Chondrocyte (in vitro differentiated cells): ENCODE data around the gene MYBPC2. TPM values are rescaled to one million over a fixed set of nuclear protein-coding genes. Genes with fewer than 3 reads are reported as not detected.

ENCODE experiments used
- DNase-seq: peaks from one replicate; pipeline ENCODE4 v3.0.0; 2021; ENCODE audit warnings: mixed read lengths, low spot score
- H3K27ac Mint-ChIP-seq: one replicate; pipeline ENCODE4 v1.8.0; 2021; ENCODE audit warnings: mild to moderate bottlenecking, moderate library complexity, mixed read lengths; ENCODE audit not compliant: unreplicated experiment
- H3K27me3 Mint-ChIP-seq: 2 replicates; pipeline ENCODE4 v1.8.0; 2021; ENCODE audit warnings: low read depth, mixed read lengths
- H3K36me3 Mint-ChIP-seq: 2 replicates; pipeline ENCODE4 v1.8.0; 2021; ENCODE audit warnings: low read depth, mixed read lengths
- H3K4me1 Mint-ChIP-seq: 2 replicates; pipeline ENCODE4 v1.8.0; 2021; ENCODE audit warnings: low read depth, mild to moderate bottlenecking, mixed read lengths
- H3K4me3 Mint-ChIP-seq: one replicate; pipeline ENCODE4 v1.8.0; 2021; ENCODE audit warnings: mild to moderate bottlenecking, moderate library complexity, mixed read lengths; ENCODE audit not compliant: unreplicated experiment
- H3K9me3 Mint-ChIP-seq: 2 replicates; pipeline ENCODE4 v1.8.0; 2021; ENCODE audit warnings: low read depth, mixed read lengths
- total RNA-seq: library from RNA; stranded (reverse); gene quantifications from 3 replicates; pipeline ENCODE4 v1.2.1, GENCODE V29; 2021
- TF ChIP-seq, protein P1 (sequence below): fragments of 200-600 bp; sonication (generic); IDR thresholded peaks from 2 replicates; pipeline ENCODE4 v1.5.0; 2021; ENCODE audit warnings: antibody characterized with exemption, mild to moderate bottlenecking, moderate library complexity

Gene MYBPC2
- total RNA-seq, 1 donor from 2014 or later = not detected

GRCh38 chr19:50416034-50416977, 16.4 kb upstream of the MYBPC2 start:
- Mint-ChIP-seq H3K27ac (no peak overlapping the region), H3K9me3 (no peaks in the 10 kb centered on the region), H3K4me3 (no peak overlapping the region), H3K27me3 (peaks cover 16% of the 10 kb centered on the region), H3K36me3 (peaks cover 3% of the 10 kb centered on the region), H3K4me1 (peaks cover 4% of the 10 kb centered on the region)
- DNase-seq = no peak
- TF ChIP-seq, protein P1, sequence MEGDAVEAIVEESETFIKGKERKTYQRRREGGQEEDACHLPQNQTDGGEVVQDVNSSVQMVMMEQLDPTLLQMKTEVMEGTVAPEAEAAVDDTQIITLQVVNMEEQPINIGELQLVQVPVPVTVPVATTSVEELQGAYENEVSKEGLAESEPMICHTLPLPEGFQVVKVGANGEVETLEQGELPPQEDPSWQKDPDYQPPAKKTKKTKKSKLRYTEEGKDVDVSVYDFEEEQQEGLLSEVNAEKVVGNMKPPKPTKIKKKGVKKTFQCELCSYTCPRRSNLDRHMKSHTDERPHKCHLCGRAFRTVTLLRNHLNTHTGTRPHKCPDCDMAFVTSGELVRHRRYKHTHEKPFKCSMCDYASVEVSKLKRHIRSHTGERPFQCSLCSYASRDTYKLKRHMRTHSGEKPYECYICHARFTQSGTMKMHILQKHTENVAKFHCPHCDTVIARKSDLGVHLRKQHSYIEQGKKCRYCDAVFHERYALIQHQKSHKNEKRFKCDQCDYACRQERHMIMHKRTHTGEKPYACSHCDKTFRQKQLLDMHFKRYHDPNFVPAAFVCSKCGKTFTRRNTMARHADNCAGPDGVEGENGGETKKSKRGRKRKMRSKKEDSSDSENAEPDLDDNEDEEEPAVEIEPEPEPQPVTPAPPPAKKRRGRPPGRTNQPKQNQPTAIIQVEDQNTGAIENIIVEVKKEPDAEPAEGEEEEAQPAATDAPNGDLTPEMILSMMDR = no peak

DNA sequence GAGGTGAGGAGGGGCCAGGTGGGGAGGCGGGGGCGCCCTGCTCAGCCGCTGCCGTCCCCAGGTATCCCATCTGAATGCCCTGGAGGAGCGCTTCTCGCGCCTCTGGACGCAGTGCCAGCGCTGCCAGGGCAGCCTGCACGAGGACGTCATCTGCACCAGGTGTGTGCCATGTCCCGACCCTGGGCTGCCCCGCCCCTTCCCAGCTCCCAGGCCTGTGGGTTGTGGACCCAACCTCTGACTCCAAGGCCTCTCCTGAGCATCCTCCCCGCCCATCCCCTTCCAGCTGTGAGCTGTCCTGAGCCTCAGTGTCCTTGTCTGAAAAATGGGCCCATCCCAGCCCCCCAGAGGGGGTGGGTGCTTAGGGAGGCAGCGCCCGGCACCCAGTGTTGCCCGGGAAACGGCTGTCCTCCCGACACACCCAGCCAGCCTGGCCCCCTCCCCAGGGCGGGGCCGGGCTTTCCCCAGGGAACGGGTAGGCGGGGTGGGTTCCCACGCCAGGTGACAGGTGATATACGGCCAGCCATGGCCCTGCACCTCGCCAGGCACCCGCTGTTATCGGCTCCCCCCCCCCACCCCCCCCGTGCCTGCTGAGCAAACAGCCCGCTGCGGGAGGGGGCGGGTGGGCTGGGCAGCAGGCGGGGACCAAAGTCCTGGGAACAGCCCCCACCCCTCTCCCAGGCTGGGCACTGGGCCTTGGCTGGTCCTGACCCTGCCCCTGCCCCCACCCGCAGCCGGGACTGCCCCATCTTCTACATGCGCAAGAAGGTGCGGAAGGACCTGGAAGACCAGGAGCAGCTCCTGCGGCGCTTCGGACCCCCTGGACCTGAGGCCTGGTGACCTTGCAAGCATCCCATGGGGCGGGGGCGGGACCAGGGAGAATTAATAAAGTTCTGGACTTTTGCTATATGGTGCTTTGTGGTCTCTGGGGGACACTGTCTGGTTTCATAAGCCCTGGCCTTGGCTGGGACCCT, 15.3 kb upstream of the MYBPC2 start:
- DNase-seq = no peak
- Mint-ChIP-seq H3K4me1 (peaks cover 4% of the 10 kb centered on the region), H3K9me3 (no peaks in the 10 kb centered on the region), H3K27me3 (peaks cover 16% of the 10 kb centered on the region), H3K27ac (no peak overlapping the region), H3K4me3 (no peak overlapping the region), H3K36me3 (peaks cover 1% of the 10 kb centered on the region)
- TF ChIP-seq, protein P1 = no peak

GRCh38 chr19:50418176-50419021, 14.3 kb upstream of the MYBPC2 start, which contains the start of gene SPIB:
Gene SPIB (plus strand): TSS chr19:50418938. CDS start chr19:50418963, 25 bp downstream.
- peaks cover 16% of the 10 kb centered on the region for H3K27me3 Mint-ChIP-seq
- H3K4me1 Mint-ChIP-seq = peaks cover 4% of the 10 kb centered on the region
- H3K9me3 Mint-ChIP-seq = no peaks in the 10 kb centered on the region
- TF ChIP-seq, protein P1 = no peak
- no peak within 1 kb of the TSS for H3K4me3 Mint-ChIP-seq
- no peaks in the 10 kb centered on the region for H3K36me3 Mint-ChIP-seq
- no peak within 1 kb of the TSS for H3K27ac Mint-ChIP-seq
- no peak for DNase-seq

GRCh38 chr19:50419022-50419579, 13.6 kb upstream of the MYBPC2 start:
- TF ChIP-seq, protein P1 = no peak
- Mint-ChIP-seq H3K4me3 (no peak overlapping the region), H3K9me3 (no peaks in the 10 kb centered on the region), H3K27ac (no peak overlapping the region), H3K36me3 (no peaks in the 10 kb centered on the region), H3K4me1 (peaks cover 4% of the 10 kb centered on the region), H3K27me3 (peaks cover 16% of the 10 kb centered on the region)
- no peak for DNase-seq
